GM20431 (cell line): Measurements from ENCODE around the gene ZNF385B.
"Not testable (repeated sequence)": the region's sequence is repeated elsewhere in the genome, so short reads cannot be mapped to it uniquely, and the experiment has no call there.

Experiments used
- in situ Hi-C: fragments of 300-500 bp; cut with MseI, MboI; formaldehyde crosslinking; loops from one replicate; pipeline ENCODE4 v1.15.0; 2020; ENCODE audit warnings: low sequenced_read_pairs; ENCODE audit not compliant: unreplicated experiment

The ZNF385B gene

DNA sequence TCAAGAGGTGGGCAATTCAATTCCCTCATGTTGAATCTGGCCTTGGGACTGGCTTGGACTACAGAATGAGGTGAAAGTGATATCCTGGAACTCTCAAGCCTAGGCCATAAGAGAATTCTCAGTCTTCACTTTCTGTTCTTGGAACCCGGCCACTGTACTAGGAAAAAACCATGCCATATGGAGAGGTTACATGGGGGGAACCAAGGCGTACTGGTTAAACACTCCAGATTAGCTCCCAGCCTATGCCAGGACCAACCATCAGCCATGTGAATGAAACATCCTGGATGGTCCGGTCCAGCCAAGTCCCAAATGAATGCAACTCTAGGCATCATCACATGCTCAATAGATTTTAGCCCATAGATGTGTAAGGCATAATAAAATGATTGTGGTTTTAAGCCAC, 56.4 kb downstream of the ZNF385B start:
- in situ Hi-C loops = no loop called here

DNA sequence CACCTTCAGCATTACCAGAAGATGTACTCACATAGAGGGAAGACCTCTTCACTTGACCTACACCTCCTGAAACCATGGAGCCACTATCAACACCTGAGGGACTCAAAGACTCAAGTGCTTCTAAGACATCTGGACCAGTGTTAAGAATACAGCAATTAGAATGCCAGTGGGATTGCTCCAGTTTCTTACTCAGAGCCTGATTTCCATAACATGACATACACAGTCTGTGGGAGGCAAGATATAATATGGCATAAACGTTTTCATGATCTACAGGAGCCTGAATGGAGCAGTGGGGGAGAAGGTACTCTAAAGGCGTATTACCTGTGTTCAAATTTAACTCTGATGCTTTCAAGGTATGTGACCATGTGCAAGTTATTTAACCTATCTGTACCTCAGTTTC, 57.2 kb downstream of the ZNF385B start:
- in situ Hi-C loops = no loop called here

DNA sequence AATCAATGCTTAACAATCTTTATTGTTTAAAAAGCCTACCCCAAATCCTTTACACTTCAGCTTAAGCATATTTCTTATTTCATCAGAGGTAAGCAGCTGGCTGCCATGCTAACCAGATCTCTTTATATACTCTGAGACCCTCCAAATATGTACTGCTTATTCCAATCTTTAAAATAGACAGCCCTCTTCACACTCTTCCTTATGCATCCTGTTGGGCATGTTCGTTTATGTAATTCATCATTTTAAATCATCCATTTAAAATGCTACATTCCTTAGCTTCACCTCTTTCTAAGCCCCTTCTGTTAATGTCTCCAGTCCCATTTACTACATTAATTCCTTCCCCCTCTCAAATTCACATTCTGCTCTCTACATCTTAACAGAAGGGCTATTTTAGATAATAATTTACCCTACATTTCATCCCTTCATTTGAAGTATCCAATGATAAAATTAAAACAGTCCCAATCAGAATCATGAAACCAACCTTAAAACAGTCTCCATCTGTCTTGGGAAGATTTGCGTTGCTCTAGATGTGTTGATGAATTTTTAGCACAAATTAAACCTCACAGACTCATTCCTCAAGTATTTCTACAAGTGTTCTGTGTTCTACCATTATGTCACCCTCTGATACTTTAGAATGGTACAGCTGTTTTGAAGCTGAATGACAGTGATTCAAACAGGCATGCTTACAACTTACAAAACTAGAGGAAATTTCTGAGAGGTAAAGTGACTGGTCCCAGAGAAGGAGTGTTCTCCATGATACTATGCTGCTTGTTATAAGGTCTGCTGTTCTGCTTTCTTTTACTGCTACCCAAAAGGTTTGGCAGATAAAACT, 59.1 kb downstream of the ZNF385B start:
- in situ Hi-C loops = no loop called here

DNA sequence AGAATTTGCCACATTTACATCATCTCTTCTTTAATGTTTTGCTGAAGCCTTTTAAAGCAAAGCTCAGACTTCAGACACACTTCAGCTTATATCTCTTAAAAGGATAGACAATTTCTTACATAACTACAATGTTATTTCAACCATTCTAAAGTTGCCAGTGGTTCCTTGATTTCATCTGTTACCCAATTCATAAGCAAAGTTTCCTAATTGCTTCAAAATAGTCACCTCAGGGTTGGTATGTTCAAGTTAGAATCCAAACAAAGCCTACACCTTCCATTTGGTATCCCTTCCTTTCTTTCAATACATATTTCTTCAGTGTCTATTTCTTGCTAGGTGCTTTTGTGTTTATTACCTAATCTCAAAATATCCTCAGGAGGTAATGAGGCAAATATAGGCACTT, 60.6 kb downstream of the ZNF385B start:
- in situ Hi-C loops = no loop called here

DNA sequence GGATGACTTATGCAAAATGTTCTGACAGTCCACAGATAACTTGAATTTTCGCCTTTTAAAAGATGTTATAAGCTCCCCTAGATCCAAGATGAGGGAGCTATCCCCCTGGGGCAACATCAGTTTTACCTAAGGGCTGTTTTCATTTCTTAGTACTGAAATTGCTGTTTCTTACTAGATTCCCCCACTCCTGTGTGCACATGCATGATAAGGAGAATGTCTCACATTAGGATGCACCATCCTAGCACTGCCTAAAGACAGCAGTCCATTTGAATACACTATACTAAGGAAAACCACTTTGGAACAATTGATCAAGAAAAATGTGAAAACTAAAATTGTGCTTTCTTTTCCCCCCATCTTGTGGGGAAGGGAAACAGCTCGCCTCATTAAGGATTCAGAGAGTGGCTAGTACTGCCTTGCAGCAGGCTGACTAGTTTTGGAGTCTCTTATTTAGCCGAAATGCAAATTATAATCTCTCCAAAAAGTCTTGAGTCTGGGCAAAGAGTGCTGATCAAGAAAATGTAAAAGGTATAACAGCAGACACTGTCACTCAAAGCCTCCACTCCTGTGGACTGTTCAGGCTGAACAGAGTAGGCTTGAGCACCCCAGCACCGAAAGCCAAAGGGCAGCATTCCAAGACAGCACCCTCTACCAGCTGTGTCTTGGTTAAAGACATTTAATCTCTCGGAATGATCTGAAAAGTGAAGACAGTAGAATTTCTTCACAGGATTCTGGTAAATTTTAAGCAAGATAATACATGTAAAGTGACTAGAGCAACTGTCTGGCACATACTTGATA, 65.0 kb downstream of the ZNF385B start:
- in situ Hi-C loops = no loop called here

DNA sequence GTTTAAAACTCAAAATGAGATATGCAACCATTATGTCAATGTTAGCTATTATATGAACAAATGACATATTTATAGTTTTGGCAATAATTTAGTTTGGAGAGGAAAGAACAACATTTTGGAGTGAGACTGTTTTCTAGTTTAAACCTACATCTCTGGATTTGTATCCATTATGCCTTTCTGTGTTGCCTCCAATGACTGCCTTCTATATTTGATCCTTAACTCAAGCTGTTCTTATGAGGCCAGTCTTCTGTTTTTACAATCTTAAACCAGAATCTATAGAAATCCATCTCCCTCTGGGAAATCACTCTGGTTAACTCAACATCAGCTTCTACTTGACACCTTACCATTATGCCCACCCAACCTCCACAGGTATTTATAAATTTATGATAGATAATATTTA, 67.5 kb downstream of the ZNF385B start:
- in situ Hi-C loops = no loop called here

DNA sequence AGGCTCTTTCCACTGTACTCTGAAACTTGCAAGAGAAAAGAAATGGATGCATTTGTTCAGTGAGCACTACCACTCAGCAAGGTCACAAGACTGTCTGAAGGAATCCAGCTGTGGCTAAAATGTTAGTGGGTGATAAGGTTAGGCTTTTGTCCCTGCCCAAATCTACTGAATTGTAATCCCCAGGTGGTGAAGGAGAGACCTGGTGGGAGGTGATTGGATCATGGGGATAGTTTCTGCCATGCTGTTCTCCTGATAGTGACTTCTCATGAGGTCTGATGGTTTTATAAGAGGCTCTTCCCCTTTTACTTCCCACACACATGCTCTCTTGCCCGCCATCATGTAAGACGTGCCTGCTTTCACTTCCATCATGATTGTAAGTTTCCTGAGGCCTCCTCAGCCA, 68.2 kb downstream of the ZNF385B start:
- in situ Hi-C loops = no loop called here

DNA sequence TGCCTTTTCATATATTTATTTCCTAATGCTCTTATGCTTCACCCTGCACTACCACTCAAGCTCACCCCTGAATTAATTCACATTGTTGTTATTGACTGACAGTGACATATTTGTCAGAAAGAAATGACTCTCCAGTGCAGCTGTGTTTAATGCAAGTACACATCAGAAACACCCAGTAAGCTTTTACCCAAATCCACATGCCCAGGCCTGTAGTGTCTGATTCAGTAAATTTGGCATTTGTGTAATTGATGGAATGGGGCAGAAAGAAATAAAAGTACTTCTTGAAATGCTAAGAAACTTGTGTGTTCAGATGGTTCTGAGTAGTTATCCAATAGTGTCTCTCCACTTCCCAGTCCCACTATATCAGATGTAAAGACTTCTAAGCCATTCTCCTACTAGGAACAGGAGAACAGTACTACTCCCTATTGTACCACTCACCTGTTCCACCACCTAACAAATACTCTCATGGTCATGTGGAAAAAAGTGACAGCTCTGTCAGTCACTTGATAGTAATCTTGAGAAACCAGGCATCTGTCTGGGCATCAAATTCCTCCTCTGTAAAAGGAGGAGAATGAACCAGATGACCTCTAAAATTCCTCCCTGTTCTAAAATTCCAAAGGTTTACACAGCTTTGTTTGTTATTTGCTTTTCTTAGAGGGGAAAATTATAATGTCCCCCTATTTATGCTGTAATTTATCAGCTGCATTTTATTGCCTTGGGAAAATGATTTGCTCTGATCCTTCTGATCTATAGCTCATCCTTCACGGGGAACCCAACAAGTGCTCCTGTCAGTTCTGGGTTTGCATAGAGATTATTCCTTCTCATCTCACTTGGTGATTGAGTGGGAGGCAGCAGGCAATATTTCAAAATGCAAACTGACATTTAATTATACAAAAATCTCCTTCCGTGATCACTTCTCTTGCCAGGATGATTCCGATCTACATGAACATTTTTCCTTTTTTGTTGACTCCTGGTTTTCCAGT, 70.9 kb downstream of the ZNF385B start:
- in situ Hi-C loops = no loop called here

DNA sequence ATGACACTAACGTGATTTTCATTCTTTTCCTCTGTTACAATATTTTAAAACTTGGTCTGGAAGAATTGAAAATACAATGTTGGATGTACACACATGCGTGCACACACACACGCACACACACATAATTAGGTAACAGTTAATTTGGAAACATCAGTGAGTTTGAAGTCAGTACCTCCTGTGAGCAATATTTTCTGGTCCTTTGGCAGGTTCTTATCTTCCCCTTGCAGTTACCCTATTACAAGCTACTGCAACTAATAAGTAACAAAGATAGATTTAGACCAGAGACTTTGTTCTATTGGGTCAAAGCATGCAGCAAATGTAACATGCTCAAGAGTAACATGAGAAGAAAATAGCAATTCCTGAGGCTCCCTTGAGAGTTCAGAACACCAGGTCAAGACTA, 73.3 kb downstream of the ZNF385B start:
- in situ Hi-C loops = no loop called here

DNA sequence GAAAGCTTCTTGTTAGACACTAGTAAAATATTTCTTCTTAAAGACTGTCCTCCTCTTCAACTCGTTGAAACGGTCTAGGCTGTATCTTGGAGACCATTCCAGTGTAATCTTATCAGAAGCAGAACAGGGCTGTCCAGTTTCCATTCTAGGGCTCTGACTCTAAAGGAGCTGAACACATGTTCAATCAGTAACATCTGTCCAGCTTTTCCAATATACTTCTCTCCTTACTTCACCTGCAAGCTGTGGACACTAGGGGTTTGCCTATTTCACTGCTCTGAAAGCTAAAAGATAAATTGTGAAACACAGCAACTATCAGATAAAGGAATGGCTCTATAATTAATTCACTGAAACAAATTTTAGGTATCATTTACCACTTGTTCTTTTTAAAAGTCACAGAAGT, 73.8 kb downstream of the ZNF385B start:
- in situ Hi-C loops = no loop called here

DNA sequence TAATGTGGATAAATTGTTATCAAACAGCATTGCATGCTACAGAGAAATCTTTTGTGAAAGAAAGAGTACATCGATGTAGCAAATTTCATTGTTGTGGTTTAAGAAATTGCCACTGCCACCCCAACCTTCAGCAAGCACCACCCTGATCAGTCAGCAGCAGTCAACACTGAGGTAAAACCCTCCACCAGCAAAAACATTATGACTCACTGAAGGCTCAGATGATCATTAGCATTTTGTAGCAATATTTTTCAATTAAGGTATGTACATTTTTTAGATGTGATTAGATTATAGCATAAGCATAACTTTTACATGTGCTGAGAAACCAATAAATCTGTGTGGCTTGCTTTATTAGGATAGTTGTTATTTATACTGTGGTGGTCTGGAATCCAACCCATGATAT, 75.5 kb downstream of the ZNF385B start:
- in situ Hi-C loops = no loop called here

DNA sequence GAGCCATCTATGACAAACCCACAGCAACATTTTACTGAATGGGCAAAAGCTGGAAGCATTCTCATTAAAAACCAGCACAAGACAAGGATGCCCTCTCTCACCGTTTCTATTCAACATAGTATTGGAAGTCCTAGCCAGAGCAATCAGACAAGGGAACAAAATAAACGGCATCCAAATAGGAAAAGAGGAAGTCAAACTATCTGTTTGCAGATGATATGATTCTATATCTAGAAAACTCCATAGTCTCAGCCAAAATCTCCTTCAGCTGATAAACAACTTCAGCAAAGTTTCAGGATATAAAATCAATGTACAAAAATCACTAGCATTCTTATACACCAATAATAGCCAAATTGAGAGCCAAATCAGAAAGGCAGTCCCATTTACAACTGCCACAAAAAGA, 79.1 kb downstream of the ZNF385B start:
- in situ Hi-C loops = not testable (repeated sequence)

DNA sequence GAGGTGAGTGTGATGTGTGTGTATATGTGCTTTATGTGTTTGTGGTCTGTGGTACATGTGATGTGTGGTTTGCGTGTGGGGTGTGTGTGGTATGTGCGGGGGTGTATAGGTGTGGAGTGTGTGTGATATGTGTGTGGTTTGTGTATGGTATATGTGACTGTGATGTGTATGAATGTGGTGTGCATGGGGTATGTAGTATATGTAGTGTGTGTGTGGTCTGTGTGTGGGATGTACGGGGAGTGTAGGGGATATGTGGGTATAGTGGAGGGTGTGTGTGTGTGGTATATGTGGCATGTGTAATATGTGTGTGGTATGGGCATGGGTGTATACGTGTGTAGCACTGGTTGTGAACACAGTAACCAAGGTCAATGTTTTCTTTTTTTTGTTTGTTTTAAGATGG, 87.4 kb downstream of the ZNF385B start:
- in situ Hi-C loops = loop anchor here (25.0 kb wide), 1 partner anchor 562 kb away; no protein-coding TSS in a partner anchor

DNA sequence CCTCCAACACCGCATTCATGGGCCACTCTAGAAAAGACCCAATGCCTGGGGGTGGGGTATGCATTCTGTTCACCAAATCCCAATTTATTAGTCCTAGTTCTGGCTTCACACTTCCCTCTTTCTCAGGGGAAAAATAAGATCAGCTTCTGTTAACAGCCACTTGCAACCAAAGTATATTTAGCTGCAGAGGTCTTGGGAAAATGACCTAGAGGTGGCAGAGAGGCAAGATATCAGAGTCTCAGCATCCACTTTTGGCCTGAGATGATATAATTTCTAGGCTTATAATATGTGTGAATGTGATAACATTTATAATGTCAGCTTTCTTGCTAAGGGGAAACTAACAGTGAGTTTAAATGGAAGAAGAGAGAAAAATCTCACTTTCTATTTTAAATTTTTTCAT, 89.1 kb downstream of the ZNF385B start:
- in situ Hi-C loops = loop anchor here (25.0 kb wide), 1 partner anchor 560 kb away; no protein-coding TSS in a partner anchor

DNA sequence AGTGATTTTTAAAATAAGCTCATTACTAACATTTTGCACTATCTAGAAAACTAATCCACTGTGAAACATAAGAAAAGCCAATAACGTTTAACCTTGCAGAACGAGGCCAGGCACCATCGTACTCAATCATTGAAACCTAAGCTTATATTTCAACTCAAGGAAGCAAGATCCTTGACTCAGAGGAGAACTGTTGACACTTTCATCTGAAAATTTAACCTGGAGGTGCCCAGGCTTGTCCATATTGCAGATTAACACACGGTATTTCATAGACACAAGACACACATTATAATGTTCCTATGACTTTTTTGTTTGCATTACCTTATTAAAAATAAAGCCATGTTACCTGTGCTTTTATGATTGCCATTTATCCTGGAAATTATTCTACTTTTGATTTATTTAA, 89.6 kb downstream of the ZNF385B start:
- in situ Hi-C loops = loop anchor here (25.0 kb wide), 1 partner anchor 559 kb away; no protein-coding TSS in a partner anchor

DNA sequence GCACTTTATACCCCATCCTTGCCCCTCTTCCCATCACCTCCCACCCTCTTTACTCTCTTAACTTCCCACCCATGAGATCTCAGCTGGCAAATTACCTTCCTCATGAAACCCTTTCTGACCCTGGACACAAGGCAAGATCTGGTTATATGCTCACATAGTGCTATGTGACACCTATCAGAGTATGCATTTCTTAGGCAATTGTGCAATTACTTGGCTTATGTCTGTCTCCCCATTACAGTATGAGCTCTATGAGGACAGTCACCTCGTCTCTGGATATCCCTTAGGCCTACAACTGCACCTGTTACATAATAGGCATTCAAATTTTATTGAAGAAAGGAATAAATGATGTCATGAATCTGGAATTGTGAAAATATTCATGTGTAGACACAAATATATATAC, 91.4 kb downstream of the ZNF385B start:
- in situ Hi-C loops = loop anchor here (25.0 kb wide), 1 partner anchor 558 kb away; no protein-coding TSS in a partner anchor

DNA sequence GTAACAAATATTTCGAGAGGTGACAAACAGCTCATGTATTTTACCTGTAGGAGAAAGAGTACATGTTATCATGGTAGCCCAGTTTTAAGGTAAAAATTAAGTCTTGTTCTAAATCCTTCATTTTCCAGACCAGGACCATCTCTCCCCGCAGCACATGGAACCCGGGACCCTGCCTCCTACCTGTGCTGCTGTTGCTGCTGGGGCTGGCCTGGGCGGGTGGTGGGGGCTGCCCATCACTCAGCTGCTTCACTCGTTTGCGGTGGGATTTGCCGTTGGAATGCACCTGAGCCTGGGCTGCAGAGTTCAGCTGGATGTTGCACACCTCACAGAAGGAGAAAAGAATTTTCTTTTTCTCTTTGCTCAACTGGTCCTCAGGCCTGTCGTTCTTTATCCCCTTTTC, 92.1 kb downstream of the ZNF385B start:
- in situ Hi-C loops = loop anchor here (25.0 kb wide), 1 partner anchor 557 kb away; no protein-coding TSS in a partner anchor

DNA sequence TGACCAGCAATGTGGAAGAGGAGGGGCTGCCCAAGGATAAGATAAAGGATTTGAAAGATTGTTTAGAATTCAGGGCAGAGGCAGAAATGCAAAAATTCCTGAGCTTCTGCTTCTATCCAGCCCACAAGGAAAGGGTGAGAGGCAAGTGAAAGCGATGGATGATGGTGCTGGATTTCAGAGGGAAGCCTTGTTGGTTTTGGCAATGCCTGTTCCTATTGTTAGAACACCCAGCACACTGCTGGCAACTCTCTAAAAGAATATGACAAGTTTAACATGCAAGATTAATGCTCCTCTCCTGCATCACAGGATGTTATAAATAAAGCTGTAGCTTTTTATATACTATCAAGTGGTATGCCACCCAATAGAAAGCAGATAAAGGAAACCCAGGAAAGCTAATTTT, 92.6 kb downstream of the ZNF385B start:
- in situ Hi-C loops = loop anchor here (25.0 kb wide), 1 partner anchor 556 kb away; no protein-coding TSS in a partner anchor

DNA sequence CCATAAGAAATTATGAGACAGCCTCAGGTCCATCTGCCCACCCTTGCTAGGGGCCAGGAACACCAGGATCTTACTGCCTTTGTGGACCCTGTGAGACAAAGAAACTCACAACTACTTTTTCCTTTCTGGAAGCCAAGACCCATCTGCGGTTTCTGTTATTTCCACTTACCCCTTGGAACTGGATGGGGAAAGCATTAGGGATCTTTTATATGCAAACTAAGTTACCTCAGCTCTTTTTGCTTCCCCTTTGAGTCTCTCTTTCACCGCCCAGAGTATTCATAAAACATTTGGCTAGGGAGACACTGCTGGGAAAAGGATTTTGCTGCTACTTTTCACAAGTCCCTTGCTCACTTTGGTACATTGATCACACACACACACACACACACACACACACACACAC, 95.7 kb downstream of the ZNF385B start:
- in situ Hi-C loops = loop anchor here (25.0 kb wide), 1 partner anchor 553 kb away; no protein-coding TSS in a partner anchor

DNA sequence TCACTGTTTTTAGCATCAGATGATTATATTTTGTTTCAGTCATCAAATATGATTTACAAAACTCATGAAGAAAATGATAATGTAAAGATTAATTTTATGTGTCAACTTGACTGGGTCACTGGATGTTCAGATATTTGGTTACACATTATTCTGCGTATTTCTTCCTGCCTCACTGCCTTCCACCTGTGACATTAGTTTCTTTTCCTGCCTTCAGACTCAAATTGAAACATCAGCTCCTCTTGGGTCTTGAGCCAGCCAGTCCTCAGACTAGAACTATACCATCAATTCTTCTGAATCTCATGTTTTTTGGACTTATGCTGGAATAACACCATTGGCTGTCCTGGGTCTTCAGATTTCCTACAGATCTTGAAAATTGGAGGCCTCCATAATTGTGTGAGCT, 96.7 kb downstream of the ZNF385B start:
- in situ Hi-C loops = loop anchor here (25.0 kb wide), 1 partner anchor 552 kb away; no protein-coding TSS in a partner anchor
